GM23338 (cell line): ENCODE measurements around the gene ANKFY1. TPM values are rescaled to one million over a fixed set of nuclear protein-coding genes. Genes with fewer than 3 reads are reported as not detected.

Experiments used
- ATAC-seq: fragments of 200-7000 bp; cut with Tn5 transposase; 3 replicates; pipeline ENCODE4 v1.9.1; 2020
- DNase-seq: peaks from one replicate; pipeline ENCODE4 v3.0.0-alpha.2; 2015; ENCODE audit warnings: low spot score
- H2AFZ ChIP-seq: fragments of 200-600 bp; sonication (generic); 2 replicates; pipeline ENCODE4 v1.8.0; 2016; ENCODE audit warnings: antibody characterized with exemption, mild to moderate bottlenecking, moderate library complexity
- H3F3A ChIP-seq: fragments of 200-600 bp; sonication (generic); replicated peaks from 2 replicates; pipeline ENCODE4 v1.8.0; 2017; ENCODE audit warnings: antibody characterized with exemption, mixed run types, low read depth
- H3K27ac ChIP-seq: fragments of 200-600 bp; sonication (generic); 2 replicates; pipeline ENCODE4 v1.6.1; 2016; ENCODE audit warnings: low read depth
- H3K27me3 ChIP-seq: fragments of 200-600 bp; sonication (generic); 2 replicates; pipeline ENCODE4 v1.8.0; 2016; ENCODE audit warnings: mild to moderate bottlenecking, mixed run types, moderate library complexity; ENCODE audit not compliant: insufficient read depth
- H3K36me3 ChIP-seq: fragments of 200-600 bp; sonication (generic); 2 replicates; pipeline ENCODE4 v1.8.0; 2016; ENCODE audit warnings: mild to moderate bottlenecking; ENCODE audit not compliant: insufficient read depth
- H3K4me1 ChIP-seq: fragments of 200-600 bp; sonication (generic); 2 replicates; pipeline ENCODE4 v1.8.0; 2016; ENCODE audit warnings: mild to moderate bottlenecking, moderate library complexity; ENCODE audit not compliant: insufficient read depth
- H3K4me2 ChIP-seq: fragments of 200-600 bp; sonication (generic); 2 replicates; pipeline ENCODE4 v1.7.1; 2017; ENCODE audit warnings: mixed run types
- H3K4me3 ChIP-seq: fragments of 200-600 bp; sonication (generic); 2 replicates; pipeline ENCODE4 v1.6.1; 2016; ENCODE audit warnings: mixed run types
- H3K79me2 ChIP-seq: fragments of 200-600 bp; sonication (generic); replicated peaks from 2 replicates; pipeline ENCODE4 v1.8.0; 2017; ENCODE audit warnings: mild to moderate bottlenecking; ENCODE audit not compliant: insufficient read depth
- H3K9me2 ChIP-seq: fragments of 200-600 bp; sonication (generic); 2 replicates; pipeline ENCODE4 v1.8.0; 2017; ENCODE audit not compliant: insufficient read depth
- H4K20me1 ChIP-seq: fragments of 200-600 bp; sonication (generic); replicated peaks from 2 replicates; pipeline ENCODE4 v1.8.0; 2017; ENCODE audit warnings: mild to moderate bottlenecking; ENCODE audit not compliant: insufficient read depth
- H3K27ac Mint-ChIP-seq: 2 replicates; pipeline ENCODE4 v1.8.0; 2020; ENCODE audit warnings: inconsistent platforms, mild to moderate bottlenecking, moderate library complexity, mixed read lengths
- H3K27me3 Mint-ChIP-seq: 3 replicates; pipeline ENCODE4 v1.8.0; 2022; ENCODE audit warnings: low read depth, mild to moderate bottlenecking, moderate library complexity, mixed read lengths, inconsistent platforms; ENCODE audit not compliant: insufficient read depth, poor library complexity
- H3K36me3 Mint-ChIP-seq: 3 replicates; pipeline ENCODE4 v1.8.0; 2021; ENCODE audit warnings: low read depth, mild to moderate bottlenecking, inconsistent platforms, moderate library complexity, mixed read lengths
- H3K4me1 Mint-ChIP-seq: 3 replicates; pipeline ENCODE4 v1.8.0; 2020; ENCODE audit warnings: mild to moderate bottlenecking, inconsistent platforms, mixed read lengths
- H3K4me3 Mint-ChIP-seq: 3 replicates; pipeline ENCODE4 v1.8.0; 2021; ENCODE audit warnings: moderate library complexity, mild to moderate bottlenecking, inconsistent platforms, mixed read lengths
- H3K9me3 Mint-ChIP-seq: 3 replicates; pipeline ENCODE4 v1.8.0; 2020; ENCODE audit warnings: moderate library complexity, mild to moderate bottlenecking, inconsistent platforms, mixed read lengths
- CREB1 ChIP-seq: fragments of 250-450 bp; sonication (Bioruptor Pico); IDR thresholded peaks from 2 replicates; pipeline ENCODE4 v1.5.0; 2020; ENCODE audit warnings: low read depth, mild to moderate bottlenecking, moderate library complexity
- EZH2 ChIP-seq: fragments of 200-600 bp; sonication (generic); IDR thresholded peaks from one replicate; pipeline ENCODE4 v1.8.0; 2017; ENCODE audit warnings: antibody characterized with exemption, mild to moderate bottlenecking, low read depth; ENCODE audit not compliant: unreplicated experiment
- EZH2phosphoT487 ChIP-seq: fragments of 200-600 bp; sonication (generic); IDR thresholded peaks from one replicate; pipeline ENCODE4 v1.8.1; 2018; ENCODE audit warnings: antibody characterized with exemption; ENCODE audit not compliant: unreplicated experiment
- ZNF114 ChIP-seq: fragments of 250-450 bp; sonication (Bioruptor Pico); IDR thresholded peaks from 2 replicates; pipeline ENCODE4 v1.5.0; 2020; ENCODE audit warnings: mild to moderate bottlenecking, moderate library complexity
- ZNF331 ChIP-seq: fragments of 250-450 bp; sonication (Bioruptor Pico); IDR thresholded peaks from 2 replicates; pipeline ENCODE4 v1.5.0; 2020; ENCODE audit warnings: low read depth, mild to moderate bottlenecking, moderate library complexity
- polyA plus RNA-seq: library from polyadenylated mRNA; unstranded; fragments of >200 nt; fragmentation: Nextera tagmentation; extraction: Ambion mirVana; gene quantifications from 2 replicates; pipeline ENCODE4 v1.2.1, GENCODE V29; 2016
- total RNA-seq: library from RNA; depleted of rRNA; stranded (reverse); fragments of >200 nt; shearing (Covaris generic); gene quantifications from 2 replicates; pipeline ENCODE4 v1.2.3, GENCODE V29; 2014
- TF ChIP-seq, protein P1 (sequence below): fragments of 250-450 bp; sonication (Bioruptor Pico); IDR thresholded peaks from 2 replicates; pipeline ENCODE4 v1.5.0; 2020; ENCODE audit warnings: mild to moderate bottlenecking, moderate library complexity
- TF ChIP-seq, protein P2 (sequence below), 2 experiments: fragments of 200-600 bp in 1 of 2; sonication (generic) in 1 of 2; conservative IDR thresholded peaks; 2 replicates each; pipeline versions ENCODE4 v1.5.1 to v1.6.1; 2016 to 2017; ENCODE audit warnings: antibody characterized with exemption in 2 of 2, low read depth in 2 of 2, mild to moderate bottlenecking in 2 of 2, moderate library complexity in 1 of 2

ANKFY1 gene
- total and polyA plus RNA-seq, 2 experiments from 2014 or later: 12.9 to 44.4 TPM

DNA sequence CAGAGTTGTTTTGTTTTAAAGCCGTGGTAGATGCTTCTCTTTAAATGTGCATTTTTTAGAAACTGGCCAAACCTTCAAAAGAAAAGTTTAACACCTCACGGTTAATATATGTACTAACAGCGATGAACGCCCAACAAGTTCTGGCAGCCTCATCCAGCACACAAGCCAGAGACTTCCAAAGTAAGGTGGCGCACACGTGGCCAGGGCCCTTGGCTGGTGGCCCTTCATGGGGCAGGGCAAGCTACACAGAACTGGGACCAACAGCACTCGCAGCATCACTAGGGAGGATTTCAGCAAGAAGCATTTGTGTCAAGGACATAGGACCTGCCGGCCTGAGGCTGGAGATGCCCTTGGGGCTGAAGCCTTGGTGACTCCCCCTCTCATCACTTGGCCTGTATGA lies 97.4 kb downstream of the ANKFY1 start:
- H3K4me2 ChIP-seq: no peak overlapping the region
- no peaks in the 10 kb centered on the region; the same call in 1 of the 2 replicates for H4K20me1 ChIP-seq
- no peaks in the 10 kb centered on the region for H3K27me3 ChIP-seq
- H3K4me3 ChIP-seq: no peak overlapping the region
- H3K27ac Mint-ChIP-seq: no peak overlapping the region
- peaks cover 44% of the 10 kb centered on the region for H3K36me3 Mint-ChIP-seq
- no peak overlapping the region for H2AFZ ChIP-seq
- DNase-seq (no peak), ATAC-seq (no peak)
- peaks cover 10% of the 10 kb centered on the region for H3K27me3 Mint-ChIP-seq
- H3K9me3 Mint-ChIP-seq: no peaks in the 10 kb centered on the region; the same call in 1 of the 3 replicates
- peaks cover 21% of the 10 kb centered on the region for H3K36me3 ChIP-seq
- H3K27ac ChIP-seq: no peak overlapping the region
- no peak overlapping the region for H3K4me3 Mint-ChIP-seq
- no peaks in the 10 kb centered on the region for H3K9me2 ChIP-seq
- TF ChIP-seq CREB1 (CRISPR knock-in tag): no peak
- TF ChIP-seq EZH2phosphoT487: no peak
- TF ChIP-seq, protein P1, sequence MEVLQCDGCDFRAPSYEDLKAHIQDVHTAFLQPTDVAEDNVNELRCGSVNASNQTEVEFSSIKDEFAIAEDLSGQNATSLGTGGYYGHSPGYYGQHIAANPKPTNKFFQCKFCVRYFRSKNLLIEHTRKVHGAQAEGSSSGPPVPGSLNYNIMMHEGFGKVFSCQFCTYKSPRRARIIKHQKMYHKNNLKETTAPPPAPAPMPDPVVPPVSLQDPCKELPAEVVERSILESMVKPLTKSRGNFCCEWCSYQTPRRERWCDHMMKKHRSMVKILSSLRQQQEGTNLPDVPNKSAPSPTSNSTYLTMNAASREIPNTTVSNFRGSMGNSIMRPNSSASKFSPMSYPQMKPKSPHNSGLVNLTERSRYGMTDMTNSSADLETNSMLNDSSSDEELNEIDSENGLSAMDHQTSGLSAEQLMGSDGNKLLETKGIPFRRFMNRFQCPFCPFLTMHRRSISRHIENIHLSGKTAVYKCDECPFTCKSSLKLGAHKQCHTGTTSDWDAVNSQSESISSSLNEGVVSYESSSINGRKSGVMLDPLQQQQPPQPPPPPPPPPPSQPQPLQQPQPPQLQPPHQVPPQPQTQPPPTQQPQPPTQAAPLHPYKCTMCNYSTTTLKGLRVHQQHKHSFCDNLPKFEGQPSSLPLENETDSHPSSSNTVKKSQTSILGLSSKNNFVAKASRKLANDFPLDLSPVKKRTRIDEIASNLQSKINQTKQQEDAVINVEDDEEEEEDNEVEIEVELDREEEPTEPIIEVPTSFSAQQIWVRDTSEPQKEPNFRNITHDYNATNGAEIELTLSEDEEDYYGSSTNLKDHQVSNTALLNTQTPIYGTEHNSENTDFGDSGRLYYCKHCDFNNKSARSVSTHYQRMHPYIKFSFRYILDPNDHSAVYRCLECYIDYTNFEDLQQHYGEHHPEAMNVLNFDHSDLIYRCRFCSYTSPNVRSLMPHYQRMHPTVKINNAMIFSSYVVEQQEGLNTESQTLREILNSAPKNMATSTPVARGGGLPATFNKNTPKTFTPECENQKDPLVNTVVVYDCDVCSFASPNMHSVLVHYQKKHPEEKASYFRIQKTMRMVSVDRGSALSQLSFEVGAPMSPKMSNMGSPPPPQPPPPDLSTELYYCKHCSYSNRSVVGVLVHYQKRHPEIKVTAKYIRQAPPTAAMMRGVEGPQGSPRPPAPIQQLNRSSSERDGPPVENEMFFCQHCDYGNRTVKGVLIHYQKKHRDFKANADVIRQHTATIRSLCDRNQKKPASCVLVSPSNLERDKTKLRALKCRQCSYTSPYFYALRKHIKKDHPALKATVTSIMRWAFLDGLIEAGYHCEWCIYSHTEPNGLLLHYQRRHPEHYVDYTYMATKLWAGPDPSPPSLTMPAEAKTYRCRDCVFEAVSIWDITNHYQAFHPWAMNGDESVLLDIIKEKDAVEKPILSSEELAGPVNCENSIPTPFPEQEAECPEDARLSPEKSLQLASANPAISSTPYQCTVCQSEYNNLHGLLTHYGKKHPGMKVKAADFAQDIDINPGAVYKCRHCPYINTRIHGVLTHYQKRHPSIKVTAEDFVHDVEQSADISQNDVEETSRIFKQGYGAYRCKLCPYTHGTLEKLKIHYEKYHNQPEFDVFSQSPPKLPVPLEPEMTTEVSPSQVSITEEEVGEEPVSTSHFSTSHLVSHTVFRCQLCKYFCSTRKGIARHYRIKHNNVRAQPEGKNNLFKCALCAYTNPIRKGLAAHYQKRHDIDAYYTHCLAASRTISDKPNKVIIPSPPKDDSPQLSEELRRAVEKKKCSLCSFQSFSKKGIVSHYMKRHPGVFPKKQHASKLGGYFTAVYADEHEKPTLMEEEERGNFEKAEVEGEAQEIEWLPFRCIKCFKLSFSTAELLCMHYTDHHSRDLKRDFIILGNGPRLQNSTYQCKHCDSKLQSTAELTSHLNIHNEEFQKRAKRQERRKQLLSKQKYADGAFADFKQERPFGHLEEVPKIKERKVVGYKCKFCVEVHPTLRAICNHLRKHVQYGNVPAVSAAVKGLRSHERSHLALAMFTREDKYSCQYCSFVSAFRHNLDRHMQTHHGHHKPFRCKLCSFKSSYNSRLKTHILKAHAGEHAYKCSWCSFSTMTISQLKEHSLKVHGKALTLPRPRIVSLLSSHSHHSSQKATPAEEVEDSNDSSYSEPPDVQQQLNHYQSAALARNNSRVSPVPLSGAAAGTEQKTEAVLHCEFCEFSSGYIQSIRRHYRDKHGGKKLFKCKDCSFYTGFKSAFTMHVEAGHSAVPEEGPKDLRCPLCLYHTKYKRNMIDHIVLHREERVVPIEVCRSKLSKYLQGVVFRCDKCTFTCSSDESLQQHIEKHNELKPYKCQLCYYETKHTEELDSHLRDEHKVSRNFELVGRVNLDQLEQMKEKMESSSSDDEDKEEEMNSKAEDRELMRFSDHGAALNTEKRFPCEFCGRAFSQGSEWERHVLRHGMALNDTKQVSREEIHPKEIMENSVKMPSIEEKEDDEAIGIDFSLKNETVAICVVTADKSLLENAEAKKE: no peak
- TF ChIP-seq, protein P2, sequence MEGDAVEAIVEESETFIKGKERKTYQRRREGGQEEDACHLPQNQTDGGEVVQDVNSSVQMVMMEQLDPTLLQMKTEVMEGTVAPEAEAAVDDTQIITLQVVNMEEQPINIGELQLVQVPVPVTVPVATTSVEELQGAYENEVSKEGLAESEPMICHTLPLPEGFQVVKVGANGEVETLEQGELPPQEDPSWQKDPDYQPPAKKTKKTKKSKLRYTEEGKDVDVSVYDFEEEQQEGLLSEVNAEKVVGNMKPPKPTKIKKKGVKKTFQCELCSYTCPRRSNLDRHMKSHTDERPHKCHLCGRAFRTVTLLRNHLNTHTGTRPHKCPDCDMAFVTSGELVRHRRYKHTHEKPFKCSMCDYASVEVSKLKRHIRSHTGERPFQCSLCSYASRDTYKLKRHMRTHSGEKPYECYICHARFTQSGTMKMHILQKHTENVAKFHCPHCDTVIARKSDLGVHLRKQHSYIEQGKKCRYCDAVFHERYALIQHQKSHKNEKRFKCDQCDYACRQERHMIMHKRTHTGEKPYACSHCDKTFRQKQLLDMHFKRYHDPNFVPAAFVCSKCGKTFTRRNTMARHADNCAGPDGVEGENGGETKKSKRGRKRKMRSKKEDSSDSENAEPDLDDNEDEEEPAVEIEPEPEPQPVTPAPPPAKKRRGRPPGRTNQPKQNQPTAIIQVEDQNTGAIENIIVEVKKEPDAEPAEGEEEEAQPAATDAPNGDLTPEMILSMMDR (conservative IDR thresholded peaks at IDR 0.05; ENCODE audit: low read depth in 2 of 2): no peak
- TF ChIP-seq ZNF114 (CRISPR knock-in tag): no peak
- TF ChIP-seq EZH2: no peak
- no peak for TF ChIP-seq ZNF331 (CRISPR knock-in tag)
- no peaks in the 10 kb centered on the region for H3K79me2 ChIP-seq
- H3K4me1 ChIP-seq: no peaks in the 10 kb centered on the region; the same call in 1 of the 2 replicates
- H3F3A ChIP-seq: no peaks in the 10 kb centered on the region
- H3K4me1 Mint-ChIP-seq: peaks cover 14% of the 10 kb centered on the region
